IPS DF 19.7 (cell line): Measurements from ENCODE around the gene HIVEP3.

ENCODE experiments used
- DNase-seq: peaks from one replicate; pipeline ENCODE4 v3.0.0-alpha.2; 2013; ENCODE audit warnings: low read depth, low spot score

Gene HIVEP3

DNA sequence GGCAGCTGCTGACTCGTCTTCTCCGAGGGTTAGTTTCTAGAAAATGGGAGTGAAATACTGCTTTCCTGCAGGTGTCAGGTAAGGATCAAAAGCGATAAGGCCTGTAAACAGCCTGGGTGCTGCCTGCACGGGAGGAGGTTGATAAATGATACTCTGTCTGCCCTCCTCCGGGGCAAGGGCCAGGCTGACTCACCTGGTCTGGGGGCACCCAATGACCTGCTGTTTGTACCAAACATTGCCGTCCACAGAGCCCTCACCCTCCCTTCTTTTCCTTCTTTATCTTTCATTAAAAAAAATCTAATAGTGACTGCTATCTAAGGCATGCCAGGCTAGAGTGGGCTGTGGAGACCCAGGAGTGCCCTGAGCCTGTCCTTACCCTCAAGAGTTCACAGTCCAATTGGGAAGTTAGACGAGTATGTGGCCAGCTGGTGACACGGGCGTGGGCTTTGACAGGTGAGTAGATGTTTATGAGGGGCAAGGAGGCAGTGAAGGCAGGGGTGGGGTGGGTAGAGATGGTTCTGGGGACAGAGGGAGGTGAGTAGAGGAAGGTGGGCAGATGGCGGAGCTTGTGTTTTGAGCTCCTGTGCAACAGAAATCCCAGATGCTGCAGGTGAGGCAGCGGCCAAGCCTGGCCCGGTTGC lies 450.5 kb downstream of the HIVEP3 start:
- no peak for DNase-seq

DNA sequence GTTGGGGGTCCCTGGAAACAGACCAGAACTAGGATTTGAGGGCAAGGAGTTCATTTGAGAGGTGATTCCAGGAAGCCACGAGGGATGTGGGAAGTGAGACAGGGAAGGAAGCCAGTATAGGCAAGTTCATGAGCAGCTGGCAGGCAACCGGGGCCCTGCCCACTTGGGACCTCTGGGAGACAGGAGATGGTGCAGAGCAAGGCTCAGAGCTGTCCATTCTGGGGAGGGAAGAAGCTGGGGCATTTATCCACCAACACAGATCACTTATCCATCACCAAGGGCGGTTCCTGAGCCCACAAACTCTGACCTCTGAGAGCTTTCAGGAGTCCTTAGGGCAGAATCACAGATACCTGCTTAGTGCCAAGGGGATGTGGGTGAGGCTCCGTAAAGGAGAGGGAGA lies 451.0 kb downstream of the HIVEP3 start:
- DNase-seq, result no peak

DNA sequence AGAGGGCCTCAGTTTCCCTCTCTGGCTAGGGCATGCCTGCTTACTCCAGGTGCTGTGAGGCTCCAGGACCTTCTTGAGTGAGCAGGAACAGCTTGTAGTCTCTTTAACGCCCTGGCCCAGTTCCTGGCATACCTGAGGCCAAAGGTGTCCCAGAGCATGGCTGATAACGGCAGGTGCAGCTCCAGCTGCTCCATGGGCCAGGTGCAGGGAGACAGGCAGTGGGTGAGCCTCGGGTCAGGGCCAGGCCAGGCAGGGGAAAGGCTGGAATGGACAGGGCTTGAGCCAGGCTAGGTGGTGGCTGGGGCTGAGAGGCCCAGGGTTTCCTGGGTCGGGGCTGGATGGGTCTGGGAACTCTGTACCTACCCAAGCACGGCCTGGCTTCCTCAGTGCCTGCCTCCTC lies 452.6 kb downstream of the HIVEP3 start:
- DNase-seq, result no peak

DNA sequence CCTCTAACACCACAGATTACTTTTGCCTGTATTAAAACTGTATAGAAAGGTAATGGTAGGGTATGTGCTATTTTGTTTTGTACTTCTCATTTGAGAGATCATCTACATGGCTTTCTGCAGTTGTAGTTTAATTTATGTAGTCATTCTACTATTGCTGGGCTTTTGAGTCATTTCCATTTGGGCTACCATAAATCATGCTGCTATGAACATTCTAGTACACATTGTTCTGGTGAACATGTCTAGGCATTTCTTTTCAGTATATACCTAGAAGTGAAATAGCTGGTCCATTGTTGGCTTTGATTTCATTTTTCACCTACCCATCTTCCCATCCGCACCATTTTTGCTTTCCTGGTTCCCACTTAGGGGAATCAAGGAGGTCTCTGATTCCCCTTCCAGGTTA lies 453.0 kb downstream of the HIVEP3 start:
- no peak for DNase-seq

DNA sequence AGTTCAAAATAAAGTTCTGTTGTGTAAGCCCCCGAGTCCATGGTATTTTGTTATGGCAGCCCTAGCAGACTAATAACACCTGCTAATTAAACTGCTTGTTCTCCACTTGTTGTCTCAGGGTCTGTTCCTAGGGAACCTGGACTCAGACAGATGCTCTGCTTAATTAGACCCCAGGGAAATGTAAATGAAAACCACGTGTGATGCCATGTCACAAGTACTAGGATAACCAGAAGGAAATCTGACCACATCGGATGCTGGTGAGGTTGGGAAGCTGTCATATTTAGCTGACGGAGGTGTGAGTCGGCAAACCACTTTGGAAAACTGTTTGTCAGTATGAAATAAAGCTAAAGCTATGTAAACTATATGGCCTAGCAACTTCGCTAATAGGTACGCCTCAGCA lies 453.8 kb downstream of the HIVEP3 start:
- DNase-seq, result no peak

DNA sequence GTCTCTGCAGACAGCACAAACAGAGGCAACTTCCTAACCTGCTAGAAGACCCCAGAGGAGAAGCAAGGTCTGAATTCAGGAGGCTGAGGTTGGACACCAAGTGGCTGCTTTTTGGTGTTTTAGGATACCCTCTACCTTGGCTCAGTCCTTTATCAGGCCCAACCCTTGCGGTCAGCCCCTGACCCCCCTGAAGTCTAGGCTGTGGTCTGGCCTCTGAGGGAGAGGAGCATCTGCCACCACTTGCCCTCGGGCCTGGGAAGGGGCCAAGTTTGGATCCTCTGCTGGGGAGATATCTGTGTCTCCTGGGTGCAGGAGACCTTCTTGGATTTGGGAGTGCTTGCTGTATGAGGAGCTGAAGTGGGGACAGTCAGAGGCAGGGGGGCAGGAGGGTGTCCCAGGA lies 455.2 kb downstream of the HIVEP3 start:
- no peak for DNase-seq

DNA sequence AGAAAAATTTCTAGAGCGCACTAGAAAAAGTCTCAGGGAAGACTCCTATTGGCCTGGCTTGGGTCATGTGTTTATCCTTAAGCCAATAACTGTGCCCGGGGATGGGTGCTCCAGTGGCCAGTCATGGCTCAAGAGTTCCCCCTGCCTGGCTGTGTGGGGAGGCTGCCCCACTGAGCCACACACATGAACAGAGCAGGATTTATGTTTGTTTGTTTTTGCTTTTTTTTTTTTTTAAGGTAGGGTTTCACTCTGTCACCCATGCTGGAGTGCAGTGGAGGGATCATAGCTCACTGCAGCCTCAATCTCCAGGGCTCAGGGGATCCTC lies 456.1 kb downstream of the HIVEP3 start:
- DNase-seq, result no peak

DNA sequence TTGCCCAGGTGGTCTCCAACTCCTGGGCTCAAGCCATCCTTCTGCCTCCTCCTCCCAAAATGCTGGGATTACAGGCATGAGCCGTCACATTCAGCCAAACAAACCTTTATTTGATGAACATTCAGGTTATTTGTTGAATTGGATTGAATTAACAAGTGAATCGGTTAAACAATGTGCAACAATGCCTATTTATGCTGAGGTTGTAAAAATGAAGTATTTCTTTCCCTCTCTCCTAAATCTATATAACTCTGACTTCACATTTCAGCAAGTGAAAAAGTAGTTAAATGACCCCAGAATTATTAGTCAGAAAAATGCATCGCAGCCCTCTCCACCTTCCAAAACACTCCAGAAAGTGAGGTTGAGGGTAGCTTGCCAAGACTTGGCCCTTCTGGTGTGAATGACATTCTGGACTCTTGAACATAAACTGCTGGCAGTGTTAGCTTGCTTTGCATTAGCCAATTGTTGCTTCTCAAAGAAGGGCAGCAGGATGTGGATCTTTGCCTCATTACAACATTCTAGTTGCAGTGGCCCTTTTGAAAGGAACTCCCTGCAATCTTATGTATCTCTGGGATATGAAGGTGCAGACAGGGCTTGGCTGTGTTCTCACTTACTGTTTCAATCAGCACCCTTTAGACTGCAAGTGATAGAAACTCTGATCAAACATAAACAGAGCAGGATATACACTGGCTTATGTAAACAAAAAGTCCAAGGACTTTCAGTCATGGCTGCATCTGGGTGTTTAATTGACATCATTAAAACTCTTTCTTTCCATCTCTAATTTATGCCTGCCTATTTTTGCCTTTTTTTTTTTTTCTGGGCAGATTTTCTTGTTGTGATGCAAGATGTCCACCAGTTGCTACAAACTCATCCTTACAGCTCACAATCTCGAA lies 456.7 kb downstream of the HIVEP3 start:
- DNase-seq, result no peak

DNA sequence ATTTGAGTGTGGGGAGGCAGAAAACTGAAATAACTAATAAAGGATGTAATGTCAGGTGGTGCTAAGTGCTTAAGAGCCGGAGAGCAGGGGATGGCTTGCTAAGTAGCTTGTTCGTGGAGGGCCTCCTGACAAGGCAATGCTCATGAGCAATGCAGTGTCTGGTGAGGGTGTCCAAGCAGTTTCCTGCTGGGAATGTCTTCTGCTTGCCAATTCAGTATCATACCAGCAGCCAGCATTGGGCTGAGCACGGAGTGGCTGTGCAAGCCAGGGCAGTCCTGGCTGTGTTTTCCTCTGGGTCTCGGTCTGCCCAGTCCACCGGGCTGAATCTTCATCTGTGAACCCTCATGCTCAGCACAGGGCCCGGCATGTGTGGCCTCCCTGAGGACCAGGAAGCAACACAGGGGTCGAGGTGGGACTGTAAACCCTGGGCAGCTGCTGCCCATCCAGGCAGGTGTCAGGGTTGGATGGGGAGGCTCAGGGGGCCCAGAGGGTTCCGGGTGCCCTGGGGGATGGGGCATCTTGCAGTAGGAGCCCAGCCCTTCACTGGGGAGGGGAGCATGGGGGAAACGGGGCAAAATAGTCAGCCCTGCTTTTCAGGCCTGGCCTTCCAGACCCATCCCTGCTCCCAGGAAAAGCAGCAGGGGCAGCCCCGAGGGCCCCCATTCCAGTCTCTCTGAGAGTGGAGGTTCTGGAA lies 461.7 kb downstream of the HIVEP3 start:
- no peak for DNase-seq
